ENCODE measurements around the gene HMGN1.

GRCh38 chr21:39385299-39386145 is 36.6 kb upstream of the HMGN1 start:
- TF ChIP-seq POLR2AphosphoS5 (IDR thresholded peaks at IDR 0.05; ENCODE audit: low read depth, low read length) (peak; percentile 36; the same call in 1 of the 2 replicates), TAF1 (IDR thresholded peaks at IDR 0.05; ENCODE audit: borderline replicate concordance, insufficient read depth, low read length) (no peak), FOXP2 (optimal IDR thresholded peaks at IDR 0.05; ENCODE audit: borderline replicate concordance, extremely low read depth, extremely low read length, insufficient read depth) (no peak), SIN3A (IDR thresholded peaks at IDR 0.05; ENCODE audit: borderline replicate concordance, insufficient read depth, low read length) (no peak)
- TF ChIP-seq, protein P1, sequence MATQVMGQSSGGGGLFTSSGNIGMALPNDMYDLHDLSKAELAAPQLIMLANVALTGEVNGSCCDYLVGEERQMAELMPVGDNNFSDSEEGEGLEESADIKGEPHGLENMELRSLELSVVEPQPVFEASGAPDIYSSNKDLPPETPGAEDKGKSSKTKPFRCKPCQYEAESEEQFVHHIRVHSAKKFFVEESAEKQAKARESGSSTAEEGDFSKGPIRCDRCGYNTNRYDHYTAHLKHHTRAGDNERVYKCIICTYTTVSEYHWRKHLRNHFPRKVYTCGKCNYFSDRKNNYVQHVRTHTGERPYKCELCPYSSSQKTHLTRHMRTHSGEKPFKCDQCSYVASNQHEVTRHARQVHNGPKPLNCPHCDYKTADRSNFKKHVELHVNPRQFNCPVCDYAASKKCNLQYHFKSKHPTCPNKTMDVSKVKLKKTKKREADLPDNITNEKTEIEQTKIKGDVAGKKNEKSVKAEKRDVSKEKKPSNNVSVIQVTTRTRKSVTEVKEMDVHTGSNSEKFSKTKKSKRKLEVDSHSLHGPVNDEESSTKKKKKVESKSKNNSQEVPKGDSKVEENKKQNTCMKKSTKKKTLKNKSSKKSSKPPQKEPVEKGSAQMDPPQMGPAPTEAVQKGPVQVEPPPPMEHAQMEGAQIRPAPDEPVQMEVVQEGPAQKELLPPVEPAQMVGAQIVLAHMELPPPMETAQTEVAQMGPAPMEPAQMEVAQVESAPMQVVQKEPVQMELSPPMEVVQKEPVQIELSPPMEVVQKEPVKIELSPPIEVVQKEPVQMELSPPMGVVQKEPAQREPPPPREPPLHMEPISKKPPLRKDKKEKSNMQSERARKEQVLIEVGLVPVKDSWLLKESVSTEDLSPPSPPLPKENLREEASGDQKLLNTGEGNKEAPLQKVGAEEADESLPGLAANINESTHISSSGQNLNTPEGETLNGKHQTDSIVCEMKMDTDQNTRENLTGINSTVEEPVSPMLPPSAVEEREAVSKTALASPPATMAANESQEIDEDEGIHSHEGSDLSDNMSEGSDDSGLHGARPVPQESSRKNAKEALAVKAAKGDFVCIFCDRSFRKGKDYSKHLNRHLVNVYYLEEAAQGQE (IDR thresholded peaks at IDR 0.05; ENCODE audit: insufficient read depth in 1 of 2, low read depth in 2 of 2, low read length in 2 of 2) = no peak
